Sigmoid colon (tissue), 7 donors: ENCODE results near the gene NOS3. TPM values are rescaled to one million over a fixed set of nuclear protein-coding genes. Genes with fewer than 3 reads are reported as not detected.
A peak's percentile ranks its signal among the peaks of the same experiment; 100 is the strongest.

Source experiments
- DNase-seq: peaks from one replicate; pipeline ENCODE4 v3.0.0-alpha.2; 2019
- H3K27ac ChIP-seq, 4 donors: fragments of 200-600 bp; sonication (generic); one replicate each; pipeline ENCODE4 v1.5.1; 2016 to 2019; ENCODE audit warnings: mild to moderate bottlenecking in 1 of 4
- H3K27me3 ChIP-seq, 3 donors: fragments of 200-600 bp; sonication (generic); one replicate each; pipeline ENCODE4 v1.5.1; 2019; ENCODE audit warnings: mild to moderate bottlenecking in 1 of 3
- H3K36me3 ChIP-seq, 4 donors: fragments of 200-600 bp; sonication (generic); one replicate each; pipeline ENCODE4 v1.5.1; 2016 to 2019
- H3K4me1 ChIP-seq, 4 donors: fragments of 200-600 bp; sonication (generic); one replicate each; pipeline ENCODE4 v1.5.1; 2017 to 2019
- H3K4me3 ChIP-seq, 4 donors: fragments of 200-600 bp; sonication (generic); one replicate each; pipeline ENCODE4 v1.5.1; 2017 to 2019; ENCODE audit warnings: mild to moderate bottlenecking in 2 of 4, moderate library complexity in 1 of 4
- H3K9me3 ChIP-seq, 4 donors: fragments of 200-600 bp in 3 of 4; sonication (generic) in 3 of 4; one replicate each; pipeline versions ENCODE4 v1.5.1 to v1.6.1; 2013 to 2019
- EP300 ChIP-seq, 4 donors: sonication (generic); formaldehyde crosslinking; IDR thresholded peaks; one replicate each; pipeline ENCODE4 v1.6.1; 2017; ENCODE audit warnings: antibody characterized with exemption in 4 of 4
- POLR2A ChIP-seq, 2 donors: fragments of 450-650 bp; IDR thresholded peaks; one replicate each; pipeline ENCODE4 v1.6.1; 2016; ENCODE audit warnings: antibody characterized with exemption in 2 of 2, mild to moderate bottlenecking in 2 of 2, moderate library complexity in 2 of 2
- POLR2AphosphoS5 ChIP-seq, 4 donors: sonication (generic); formaldehyde crosslinking; IDR thresholded peaks; one replicate each; pipeline ENCODE4 v1.6.1; 2017; ENCODE audit warnings: antibody characterized with exemption in 4 of 4
- WGBS, 2 donors: extraction: QIAGEN DNeasy Blood & Tissue Kit; methylation state at CpG; one replicate each; pipeline ENCODE4 v1.1.7; 2013; 5-methylcytosine and 5-hydroxymethylcytosine counted together
- intact Hi-C: fragments of 100-400 bp; cut with DNase I; formaldehyde crosslinking; loops from one replicate; pipeline ENCODE4 v1.15.1; 2023
- polyA plus RNA-seq, 3 donors: library from polyadenylated mRNA; stranded (reverse); fragments of 200-250 nt; gene quantifications; one replicate each; pipeline ENCODE4 v1.2.3, GENCODE V29; 2013
- total RNA-seq, 4 donors: library from RNA; depleted of rRNA; stranded (reverse); fragments of >200 nt; gene quantifications; one replicate each; pipeline ENCODE4 v1.1.0, GENCODE V29; 2016
- TF ChIP-seq, protein P1 (sequence below), 4 experiments: fragments of 450-650 bp in 3 of 4; fragments of 200-600 bp in 1 of 4; IDR thresholded peaks; one replicate each; pipeline ENCODE4 v1.5.1; 2016 to 2019; ENCODE audit warnings: antibody characterized with exemption in 4 of 4, mild to moderate bottlenecking in 3 of 4, moderate library complexity in 2 of 4
- donor health status: healthy with polysubstance abuse.
- donor health status: Bipolar disorder and iron deficiency.
- donor health status: healthy.

The NOS3 gene
- total and polyA plus RNA-seq, 7 donors: 0.23 to 7.2 (median 1.8) TPM

DNA sequence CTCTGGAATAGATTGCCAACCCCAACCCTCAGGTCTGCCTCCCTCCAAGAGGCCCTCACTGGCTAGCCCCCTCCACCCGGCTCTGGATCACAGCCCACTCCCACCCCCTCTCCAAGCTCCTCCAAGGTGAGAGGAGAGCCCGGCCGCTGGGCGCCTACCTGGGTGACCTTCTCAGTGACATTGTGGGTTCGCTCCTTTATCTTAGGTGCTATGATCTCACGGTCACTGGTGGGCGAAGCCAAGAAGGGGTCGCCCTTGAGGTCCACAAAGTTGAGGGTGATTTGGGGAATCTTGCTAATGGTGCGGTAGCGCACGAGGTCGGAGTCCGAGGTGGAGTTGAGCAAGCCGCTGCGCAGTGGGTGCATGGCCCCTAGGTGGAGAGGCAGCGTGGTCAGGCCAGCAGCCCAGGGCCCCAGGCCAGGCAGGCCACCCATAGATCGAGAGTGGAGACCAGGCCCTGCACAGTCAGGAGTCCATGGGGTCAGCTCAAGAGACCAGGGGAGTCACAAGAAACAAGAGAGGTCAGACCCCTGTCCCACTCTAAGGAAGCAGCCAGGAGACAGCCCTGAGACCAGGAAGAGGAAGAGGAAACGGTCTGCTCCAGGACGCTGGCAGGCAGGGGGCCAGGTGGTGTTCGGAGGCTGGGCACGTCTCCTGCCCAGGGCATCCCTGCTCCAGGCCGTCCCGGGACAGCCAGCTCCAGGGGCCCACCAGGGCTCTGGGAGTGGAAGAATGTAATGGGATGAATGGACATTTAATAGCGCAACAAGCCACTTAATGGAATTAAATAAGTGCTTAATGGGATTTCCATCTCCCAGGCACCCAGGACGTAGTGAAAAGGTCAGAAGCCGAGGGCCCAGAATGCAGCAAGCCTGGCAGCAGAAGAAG is 33.4 kb upstream of the NOS3 start:
- Histone ChIP-seq H3K27me3 (no peaks in the 10 kb centered on the region), H3K9me3 (no peaks in the 10 kb centered on the region), H3K27ac (peak overlapping the region; percentile 57 to 97 (median 92)), H3K36me3 (peaks cover 0 to 11% (median 0%) of the 10 kb centered on the region in 4 donors), H3K4me3 (no peak overlapping the region), H3K4me1 (peaks cover 0 to 76% (median 73%) of the 10 kb centered on the region in 4 donors)
- intact Hi-C loops: no loop called here
- TF ChIP-seq POLR2A (IDR thresholded peaks at IDR 0.05) (no peak), POLR2AphosphoS5 (IDR thresholded peaks at IDR 0.05) (no peak), EP300 (IDR thresholded peaks at IDR 0.05) (no peak)
- TF ChIP-seq, protein P1, sequence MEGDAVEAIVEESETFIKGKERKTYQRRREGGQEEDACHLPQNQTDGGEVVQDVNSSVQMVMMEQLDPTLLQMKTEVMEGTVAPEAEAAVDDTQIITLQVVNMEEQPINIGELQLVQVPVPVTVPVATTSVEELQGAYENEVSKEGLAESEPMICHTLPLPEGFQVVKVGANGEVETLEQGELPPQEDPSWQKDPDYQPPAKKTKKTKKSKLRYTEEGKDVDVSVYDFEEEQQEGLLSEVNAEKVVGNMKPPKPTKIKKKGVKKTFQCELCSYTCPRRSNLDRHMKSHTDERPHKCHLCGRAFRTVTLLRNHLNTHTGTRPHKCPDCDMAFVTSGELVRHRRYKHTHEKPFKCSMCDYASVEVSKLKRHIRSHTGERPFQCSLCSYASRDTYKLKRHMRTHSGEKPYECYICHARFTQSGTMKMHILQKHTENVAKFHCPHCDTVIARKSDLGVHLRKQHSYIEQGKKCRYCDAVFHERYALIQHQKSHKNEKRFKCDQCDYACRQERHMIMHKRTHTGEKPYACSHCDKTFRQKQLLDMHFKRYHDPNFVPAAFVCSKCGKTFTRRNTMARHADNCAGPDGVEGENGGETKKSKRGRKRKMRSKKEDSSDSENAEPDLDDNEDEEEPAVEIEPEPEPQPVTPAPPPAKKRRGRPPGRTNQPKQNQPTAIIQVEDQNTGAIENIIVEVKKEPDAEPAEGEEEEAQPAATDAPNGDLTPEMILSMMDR (IDR thresholded peaks at IDR 0.05): no peak
- WGBS, 2 donors: 86 to 90% methylated on average over 26 of the region's 26 CpGs
- no peak for DNase-seq

DNA sequence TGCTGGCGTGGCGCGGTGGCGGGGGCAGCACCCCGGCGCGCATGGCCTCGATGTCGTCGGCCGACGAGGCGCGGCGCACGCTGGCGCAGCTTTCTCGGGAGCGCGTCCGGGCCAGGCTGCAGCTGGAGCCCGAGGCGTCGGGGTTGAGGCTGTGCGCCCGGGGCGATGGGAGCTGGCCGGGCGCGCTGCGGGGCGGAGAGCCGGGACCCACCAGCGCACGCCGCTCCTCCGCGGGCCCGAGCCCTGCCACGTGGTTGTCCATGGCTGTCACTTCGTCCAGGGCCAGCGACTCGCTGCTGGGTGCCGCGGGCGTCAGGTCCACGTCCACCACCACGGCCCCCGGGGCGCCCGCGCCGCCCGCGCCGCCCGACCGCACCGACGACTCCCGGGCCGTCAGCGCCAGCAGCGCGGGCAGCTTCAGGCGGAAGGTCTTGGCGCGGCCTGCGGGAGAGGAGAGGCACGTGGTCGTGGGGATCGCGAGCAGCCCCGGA is 32.7 kb upstream of the NOS3 start:
- intact Hi-C loops: no loop called here
- peaks cover 0 to 76% (median 74%) of the 10 kb centered on the region in 4 donors for H3K4me1 ChIP-seq

DNA sequence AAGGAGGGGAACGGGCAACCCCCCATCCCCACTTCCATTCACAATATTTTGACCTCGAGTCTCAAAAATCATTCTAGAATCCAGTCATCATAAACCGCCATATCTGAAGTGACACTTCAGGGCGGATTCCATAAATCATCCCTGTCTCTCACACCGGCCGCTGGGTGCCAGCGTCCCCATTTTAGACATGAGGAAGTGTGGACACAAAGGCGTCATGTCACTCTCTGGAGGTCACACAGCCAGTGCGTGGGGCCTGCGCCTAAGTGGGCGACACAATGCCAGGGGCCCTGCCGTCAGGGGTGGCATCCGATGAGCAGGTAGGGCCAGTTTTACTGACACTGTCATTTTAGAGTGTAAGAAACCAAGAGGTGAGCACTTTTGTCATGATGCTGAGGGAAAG is 32.2 kb upstream of the NOS3 start:
- intact Hi-C loops: no loop called here
- H3K4me1 ChIP-seq: peaks cover 0 to 76% (median 74%) of the 10 kb centered on the region in 4 donors

More for the DNA sequence above, 32.7 kb upstream of the NOS3 start:
- Histone ChIP-seq H3K4me3 (no peak overlapping the region), H3K9me3 (no peaks in the 10 kb centered on the region), H3K27me3 (no peaks in the 10 kb centered on the region), H3K36me3 (peaks cover 0 to 8% (median 0%) of the 10 kb centered on the region in 4 donors), H3K27ac (peak overlapping the region; percentile 57 to 97 (median 92))
- DNase-seq: no peak
- TF ChIP-seq EP300 (IDR thresholded peaks at IDR 0.05): no peak
- TF ChIP-seq POLR2A (IDR thresholded peaks at IDR 0.05): no peak
- no peak for TF ChIP-seq POLR2AphosphoS5 (IDR thresholded peaks at IDR 0.05)
- TF ChIP-seq, protein P1 (IDR thresholded peaks at IDR 0.05): no peak
- WGBS, 2 donors: 40 to 59% methylated on average over 74 of the region's 74 CpGs

DNA sequence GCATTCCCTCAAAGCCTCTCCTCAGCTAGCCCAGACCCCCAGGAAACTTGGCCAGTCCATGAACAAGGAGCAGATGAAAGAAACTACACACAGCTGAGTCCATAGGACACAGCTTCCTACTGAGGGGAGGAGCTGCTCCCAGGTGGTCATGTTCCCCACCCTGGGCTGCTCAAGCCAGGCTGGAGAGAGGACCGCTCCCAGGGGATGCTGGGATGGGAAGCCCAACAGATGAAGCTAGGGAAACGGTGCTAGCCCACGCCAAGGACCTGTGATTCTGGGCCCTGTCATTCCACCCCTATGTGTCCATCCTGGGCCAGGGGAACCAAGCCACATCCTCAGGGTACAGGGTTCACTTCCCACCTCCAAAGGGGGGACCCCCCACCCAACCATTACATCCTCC is 31.7 kb upstream of the NOS3 start:
- DNase-seq: no peak
- Histone ChIP-seq H3K36me3 (peaks cover 0 to 8% (median 0%) of the 10 kb centered on the region in 4 donors), H3K27me3 (no peaks in the 10 kb centered on the region), H3K27ac (peak overlapping the region in 3 of 4 donors; percentile 90 to 97 (median 94)), H3K9me3 (no peaks in the 10 kb centered on the region), H3K4me1 (peaks cover 0 to 76% (median 74%) of the 10 kb centered on the region in 4 donors), H3K4me3 (no peak overlapping the region)
- 85 to 91% methylated on average over 3 of the region's 3 CpGs for WGBS, 2 donors
- intact Hi-C loops: no loop called here
- TF ChIP-seq EP300 (IDR thresholded peaks at IDR 0.05) (no peak), POLR2AphosphoS5 (IDR thresholded peaks at IDR 0.05) (no peak), POLR2A (IDR thresholded peaks at IDR 0.05) (no peak)
- TF ChIP-seq, protein P1 (IDR thresholded peaks at IDR 0.05): no peak

More for the DNA sequence above, 32.2 kb upstream of the NOS3 start:
- peaks cover 0 to 8% (median 0%) of the 10 kb centered on the region in 4 donors for H3K36me3 ChIP-seq
- H3K27ac ChIP-seq: peak overlapping the region in 3 of 4 donors; percentile 90 to 97 (median 94)
- H3K4me3 ChIP-seq: no peak overlapping the region
- TF ChIP-seq, protein P1 (IDR thresholded peaks at IDR 0.05): no peak
- TF ChIP-seq POLR2A (IDR thresholded peaks at IDR 0.05) (no peak), EP300 (IDR thresholded peaks at IDR 0.05) (no peak), POLR2AphosphoS5 (IDR thresholded peaks at IDR 0.05) (no peak)
- no peaks in the 10 kb centered on the region for H3K9me3 ChIP-seq
- 58 to 62% methylated on average over 13 of the region's 13 CpGs for WGBS, 2 donors
- no peak for DNase-seq
- H3K27me3 ChIP-seq: no peaks in the 10 kb centered on the region
